Smooth muscle cell (in vitro differentiated cells): Measurements from ENCODE around the gene S1PR4. TPM values are rescaled to one million over a fixed set of nuclear protein-coding genes. Genes with fewer than 3 reads are reported as not detected.
"Not testable (repeated sequence)": the region's sequence is repeated elsewhere in the genome, so short reads cannot be mapped to it uniquely, and the experiment has no call there.

Source experiments
- DNase-seq: peaks from one replicate; lab custom pipeline; 2025; ENCODE audit not compliant: unreplicated experiment; lab: John Stamatoyannopoulos, UW
- H2AFZ ChIP-seq: fragments of 200-600 bp; sonication (generic); 2 replicates; pipeline ENCODE4 v1.6.0; 2016; ENCODE audit warnings: antibody characterized with exemption, low read depth, mild to moderate bottlenecking
- H3F3A ChIP-seq: fragments of 200-600 bp; sonication (generic); 2 replicates; pipeline ENCODE4 v1.6.0; 2017; ENCODE audit warnings: antibody characterized with exemption, low read depth
- H3K27ac ChIP-seq: fragments of 200-600 bp; sonication (generic); 2 replicates; pipeline ENCODE4 v1.5.1; 2016; ENCODE audit warnings: low read depth, mild to moderate bottlenecking
- H3K27me3 ChIP-seq: fragments of 200-600 bp; sonication (generic); 2 replicates; pipeline ENCODE4 v1.6.1; 2016; ENCODE audit warnings: low read depth, mild to moderate bottlenecking
- H3K36me3 ChIP-seq: fragments of 200-600 bp; sonication (generic); 2 replicates; pipeline ENCODE4 v1.5.1; 2016; ENCODE audit warnings: low read depth
- H3K4me1 ChIP-seq: fragments of 200-600 bp; sonication (generic); 2 replicates; pipeline ENCODE4 v1.5.1; 2016; ENCODE audit warnings: low read depth
- H3K4me2 ChIP-seq: fragments of 200-600 bp; sonication (generic); 2 replicates; pipeline ENCODE4 v1.6.0; 2016; ENCODE audit warnings: mild to moderate bottlenecking
- H3K4me3 ChIP-seq: fragments of 200-600 bp; sonication (generic); 2 replicates; pipeline ENCODE4 v1.5.1; 2016; ENCODE audit warnings: mild to moderate bottlenecking
- H3K79me2 ChIP-seq: fragments of 200-600 bp; sonication (generic); 2 replicates; pipeline ENCODE4 v1.6.0; 2016; ENCODE audit warnings: low read depth, mild to moderate bottlenecking
- H3K9ac ChIP-seq: fragments of 200-600 bp; sonication (generic); 2 replicates; pipeline ENCODE4 v1.6.0; 2016; ENCODE audit warnings: low read depth
- H3K9me3 ChIP-seq: fragments of 200-600 bp; sonication (generic); replicated peaks from 2 replicates; pipeline ENCODE4 v1.5.1; 2016; ENCODE audit warnings: low read depth
- H4K20me1 ChIP-seq: fragments of 200-600 bp; sonication (generic); 2 replicates; pipeline ENCODE4 v1.6.0; 2016; ENCODE audit warnings: low read depth
- CTCF ChIP-seq: fragments of 200-600 bp; sonication (generic); IDR thresholded peaks from 2 replicates; pipeline ENCODE4 v1.5.1; 2017; ENCODE audit warnings: borderline replicate concordance, mild to moderate bottlenecking, antibody characterized with exemption; ENCODE audit not compliant: insufficient read depth, poor library complexity, severe bottlenecking
- WGBS: methylation state at CpG from one replicate; pipeline ENCODE4 v1.1.7; 2016; ENCODE audit warnings: low lambda C conversion rate; 5-methylcytosine and 5-hydroxymethylcytosine counted together
- polyA plus RNA-seq: library from polyadenylated mRNA; unstranded; fragments of >200 nt; fragmentation: Nextera tagmentation; extraction: Ambion mirVana; gene quantifications from 2 replicates; pipeline ENCODE4 v1.2.1, GENCODE V29; 2016
- total RNA-seq: library from RNA; depleted of rRNA; stranded (reverse); fragments of >200 nt; gene quantifications from 2 replicates; pipeline ENCODE4 v1.2.3, GENCODE V29; 2014

S1PR4 gene
- total and polyA plus RNA-seq, 2 experiments from 2014 or later = not detected

GRCh38 chr19:3152419-3152780 is 26.2 kb upstream of the S1PR4 start:
- H3K9me3 ChIP-seq = no peaks in the 10 kb centered on the region
- no peak overlapping the region for H2AFZ ChIP-seq
- H3K79me2 ChIP-seq = no peaks in the 10 kb centered on the region
- no peaks in the 10 kb centered on the region for H3F3A ChIP-seq
- H4K20me1 ChIP-seq = no peaks in the 10 kb centered on the region
- H3K4me3 ChIP-seq = no peak overlapping the region
- H3K27ac ChIP-seq = no peak overlapping the region
- H3K4me2 ChIP-seq = no peak overlapping the region
- no peaks in the 10 kb centered on the region for H3K36me3 ChIP-seq
- no peaks in the 10 kb centered on the region for H3K27me3 ChIP-seq
- DNase-seq = no peak
- 87% methylated on average over 3 of the region's 3 CpGs for WGBS
- H3K4me1 ChIP-seq = no peaks in the 10 kb centered on the region
- H3K9ac ChIP-seq = no peak overlapping the region
- no peak for TF ChIP-seq CTCF

GRCh38 chr19:3153286-3154230 is 25.0 kb upstream of the S1PR4 start:
- Histone ChIP-seq H3K4me3 (no peak overlapping the region), H3K4me1 (no peaks in the 10 kb centered on the region), H3K4me2 (no peak overlapping the region), H3K27ac (no peak overlapping the region), H3K79me2 (no peaks in the 10 kb centered on the region), H2AFZ (no peak overlapping the region), H4K20me1 (no peaks in the 10 kb centered on the region), H3K27me3 (no peaks in the 10 kb centered on the region), H3F3A (no peaks in the 10 kb centered on the region), H3K36me3 (no peaks in the 10 kb centered on the region), H3K9ac (no peak overlapping the region), H3K9me3 (no peaks in the 10 kb centered on the region)
- DNase-seq = no peak
- no peak for TF ChIP-seq CTCF
- 90% methylated on average over 3 of the region's 3 CpGs for WGBS

- 100% methylated on average over 2 of the region's 3 CpGs for WGBS
- not testable (repeated sequence) for H2AFZ ChIP-seq, H3K4me1 ChIP-seq, H3K9me3 ChIP-seq, H3K79me2 ChIP-seq, H3K27ac ChIP-seq, DNase-seq, H3F3A ChIP-seq, H4K20me1 ChIP-seq, H3K36me3 ChIP-seq, H3K4me3 ChIP-seq, H3K27me3 ChIP-seq, H3K4me2 ChIP-seq, H3K9ac ChIP-seq
These were observed 24.1 kb upstream of the S1PR4 start for GRCh38 chr19:3154447-3154846.

GRCh38 chr19:3154957-3155736 is 23.4 kb upstream of the S1PR4 start:
- no peak overlapping the region for H3K27ac ChIP-seq
- DNase-seq = no peak

More at GRCh38 chr19:3154957-3155736, 23.4 kb upstream of the S1PR4 start:
- Histone ChIP-seq H3F3A (no peaks in the 10 kb centered on the region), H3K27me3 (no peaks in the 10 kb centered on the region), H3K9ac (no peak overlapping the region), H3K79me2 (no peaks in the 10 kb centered on the region), H3K4me1 (no peaks in the 10 kb centered on the region), H2AFZ (no peak overlapping the region), H3K9me3 (no peaks in the 10 kb centered on the region), H3K4me3 (no peak overlapping the region), H4K20me1 (no peaks in the 10 kb centered on the region), H3K36me3 (no peaks in the 10 kb centered on the region), H3K4me2 (no peak overlapping the region)
- TF ChIP-seq CTCF = no peak
- 61% methylated on average over 21 of the region's 21 CpGs for WGBS
